Left ventricle myocardium inferior (tissue), 1 donor: ENCODE results near the gene ST6GALNAC4. TPM values are rescaled to one million over a fixed set of nuclear protein-coding genes. Genes with fewer than 3 reads are reported as not detected.
A peak's percentile ranks its signal among the peaks of the same experiment; 100 is the strongest.

ENCODE experiments used
- DNase-seq: peaks from one replicate; pipeline ENCODE4 v3.0.0-alpha.2; 2020
- H3K27ac ChIP-seq: fragments of 200-600 bp; replicated peaks from 2 replicates; pipeline ENCODE4 v1.8.0; 2021
- H3K27me3 ChIP-seq: fragments of 200-600 bp; 2 replicates; pipeline ENCODE4 v1.8.0; 2021; ENCODE audit warnings: low read depth
- H3K36me3 ChIP-seq: fragments of 200-600 bp; 2 replicates; pipeline ENCODE4 v1.8.0; 2021
- H3K4me1 ChIP-seq: fragments of 200-600 bp; 2 replicates; pipeline ENCODE4 v1.8.0; 2021
- H3K4me3 ChIP-seq: fragments of 200-600 bp; 2 replicates; pipeline ENCODE4 v1.8.0; 2021; ENCODE audit warnings: mild to moderate bottlenecking, moderate library complexity
- H3K9me3 ChIP-seq: fragments of 200-600 bp; replicated peaks from 2 replicates; pipeline ENCODE4 v1.8.0; 2021
- intact Hi-C: fragments of 100-400 bp; cut with micrococcal nuclease; formaldehyde crosslinking; loops from one replicate; pipeline ENCODE4 v1.11.0; 2022
- total RNA-seq: library from RNA; stranded (reverse); fragmentation: NEBNext Ultra II Directional; extraction: Animal tissue kit (Norgen Biotek cat#: 25700); gene quantifications from one replicate; pipeline ENCODE4 v1.2.1, GENCODE V29; 2021
- TF ChIP-seq, protein P1 (sequence below): fragments of 200-600 bp; IDR thresholded peaks from 2 replicates; pipeline ENCODE4 v1.8.0; 2021; ENCODE audit warnings: antibody characterized with exemption, mild to moderate bottlenecking, borderline replicate concordance
- donor health status: DM: no; HTN: yes; CAD: no; lungs with severe emphysema.

ST6GALNAC4 gene
- total RNA-seq, 1 donor from 2014 or later = 31.3 TPM

DNA sequence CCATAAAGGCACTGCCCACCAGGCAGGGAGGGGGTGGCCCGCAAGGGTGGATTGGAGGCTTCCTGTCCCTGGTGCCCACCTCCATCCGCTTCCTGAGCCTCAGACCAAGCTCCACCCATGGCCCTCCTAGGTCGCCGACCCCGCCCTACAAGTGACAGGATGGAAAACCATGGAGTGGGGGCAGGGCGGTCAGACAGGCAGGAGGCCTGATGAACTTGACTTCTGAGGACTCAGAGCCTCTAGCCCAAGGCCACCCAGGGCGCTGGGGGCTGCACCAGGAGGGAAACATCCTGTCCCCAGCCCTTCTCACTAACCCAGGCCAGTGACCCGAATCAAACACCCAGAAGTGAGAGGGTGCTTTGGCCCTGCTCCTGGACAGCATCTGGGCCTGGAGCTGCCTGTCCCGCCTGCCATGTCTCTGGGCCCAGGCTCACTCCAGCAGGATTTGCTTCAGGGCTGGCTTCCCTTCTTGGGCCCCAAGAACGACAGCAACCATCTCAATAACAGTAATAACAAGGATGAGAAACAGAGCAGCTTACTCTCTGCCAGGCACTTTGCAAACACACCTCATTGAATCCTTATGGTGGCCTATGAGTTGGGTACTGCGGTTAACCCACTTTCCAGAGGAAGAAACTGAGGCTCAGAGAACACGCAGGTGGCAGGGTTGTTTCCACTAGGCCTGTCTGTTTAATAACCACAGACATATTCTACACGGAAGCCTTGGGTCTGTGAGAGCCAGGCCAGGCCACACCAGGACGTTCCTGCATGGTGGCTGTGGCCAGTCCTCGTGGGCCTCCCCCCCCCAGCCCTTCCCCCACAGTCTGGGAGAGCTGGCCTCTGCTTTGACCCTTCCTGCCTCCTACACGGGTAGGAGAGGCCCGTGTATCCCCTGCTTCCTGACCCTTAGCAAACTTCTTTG, 13.0 kb downstream of the ST6GALNAC4 start:
- Histone ChIP-seq H3K4me3 (no peak overlapping the region), H3K4me1 (peaks cover 58% of the 10 kb centered on the region), H3K9me3 (no peaks in the 10 kb centered on the region), H3K36me3 (peaks cover 9% of the 10 kb centered on the region), H3K27me3 (no peaks in the 10 kb centered on the region), H3K27ac (peak overlapping the region; percentile 88)
- DNase-seq = peak; percentile 81
- intact Hi-C loops = no loop called here
- TF ChIP-seq, protein P1, sequence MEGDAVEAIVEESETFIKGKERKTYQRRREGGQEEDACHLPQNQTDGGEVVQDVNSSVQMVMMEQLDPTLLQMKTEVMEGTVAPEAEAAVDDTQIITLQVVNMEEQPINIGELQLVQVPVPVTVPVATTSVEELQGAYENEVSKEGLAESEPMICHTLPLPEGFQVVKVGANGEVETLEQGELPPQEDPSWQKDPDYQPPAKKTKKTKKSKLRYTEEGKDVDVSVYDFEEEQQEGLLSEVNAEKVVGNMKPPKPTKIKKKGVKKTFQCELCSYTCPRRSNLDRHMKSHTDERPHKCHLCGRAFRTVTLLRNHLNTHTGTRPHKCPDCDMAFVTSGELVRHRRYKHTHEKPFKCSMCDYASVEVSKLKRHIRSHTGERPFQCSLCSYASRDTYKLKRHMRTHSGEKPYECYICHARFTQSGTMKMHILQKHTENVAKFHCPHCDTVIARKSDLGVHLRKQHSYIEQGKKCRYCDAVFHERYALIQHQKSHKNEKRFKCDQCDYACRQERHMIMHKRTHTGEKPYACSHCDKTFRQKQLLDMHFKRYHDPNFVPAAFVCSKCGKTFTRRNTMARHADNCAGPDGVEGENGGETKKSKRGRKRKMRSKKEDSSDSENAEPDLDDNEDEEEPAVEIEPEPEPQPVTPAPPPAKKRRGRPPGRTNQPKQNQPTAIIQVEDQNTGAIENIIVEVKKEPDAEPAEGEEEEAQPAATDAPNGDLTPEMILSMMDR = no peak

DNA sequence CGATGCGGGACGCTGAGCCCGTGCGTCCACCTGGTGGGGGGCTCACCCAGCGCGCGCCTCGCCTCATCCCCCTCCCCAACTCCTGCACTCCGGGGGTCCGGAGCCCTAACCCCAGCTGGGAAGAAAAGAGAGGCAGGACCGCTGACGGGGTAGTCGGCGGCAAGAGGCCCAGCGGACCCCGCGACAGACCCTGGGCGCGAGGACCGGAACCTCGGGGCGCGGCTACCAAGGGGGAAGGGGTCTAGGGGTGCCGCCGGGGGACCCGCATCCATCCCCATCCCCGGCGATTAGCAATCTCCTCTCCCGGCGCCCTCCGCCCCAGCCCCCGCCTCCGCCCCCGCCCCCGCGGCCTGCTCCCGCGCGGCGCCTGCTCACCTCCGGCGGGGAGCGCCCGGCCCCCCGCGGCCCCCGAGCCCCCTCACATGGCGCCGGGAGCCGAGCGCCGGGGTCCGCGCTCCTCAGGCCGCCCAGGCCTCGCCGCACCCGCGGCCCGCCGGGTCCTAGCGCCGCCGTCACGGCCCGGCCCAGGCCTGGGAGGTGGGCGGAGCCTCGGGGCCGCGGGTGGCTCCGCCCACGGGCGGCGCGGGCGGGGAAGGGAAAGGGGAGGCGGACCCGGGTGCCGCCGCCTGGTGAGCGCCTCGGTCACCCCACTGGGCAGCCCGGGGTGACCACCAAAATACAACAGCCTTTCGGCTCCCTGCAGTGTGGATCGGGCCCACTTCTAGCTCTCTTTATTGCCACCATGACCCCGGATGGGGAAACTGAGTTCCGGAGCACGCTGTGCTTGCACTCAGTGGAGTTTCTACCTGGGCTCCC, 17.5 kb downstream of the ST6GALNAC4 start, which contains the start of gene ST6GALNAC6:
Gene ST6GALNAC6 (minus strand): TSS at position 476 of the 816 bp plus-strand sequence. CDS start 1,622 bp downstream, outside the sequence.
- H3K4me3 ChIP-seq = peak within 1 kb of the TSS; percentile 99
- H3K27ac ChIP-seq = peak within 1 kb of the TSS; percentile 95
- H3K27me3 ChIP-seq = no peaks in the 10 kb centered on the region
- DNase-seq = peak; percentile 77
- peaks cover 4% of the 10 kb centered on the region for H3K9me3 ChIP-seq
- H3K4me1 ChIP-seq = peaks cover 59% of the 10 kb centered on the region
- H3K36me3 ChIP-seq = peaks cover 18% of the 10 kb centered on the region
- TF ChIP-seq, protein P1 = peak; percentile 24
- intact Hi-C loops = no loop called here

DNA sequence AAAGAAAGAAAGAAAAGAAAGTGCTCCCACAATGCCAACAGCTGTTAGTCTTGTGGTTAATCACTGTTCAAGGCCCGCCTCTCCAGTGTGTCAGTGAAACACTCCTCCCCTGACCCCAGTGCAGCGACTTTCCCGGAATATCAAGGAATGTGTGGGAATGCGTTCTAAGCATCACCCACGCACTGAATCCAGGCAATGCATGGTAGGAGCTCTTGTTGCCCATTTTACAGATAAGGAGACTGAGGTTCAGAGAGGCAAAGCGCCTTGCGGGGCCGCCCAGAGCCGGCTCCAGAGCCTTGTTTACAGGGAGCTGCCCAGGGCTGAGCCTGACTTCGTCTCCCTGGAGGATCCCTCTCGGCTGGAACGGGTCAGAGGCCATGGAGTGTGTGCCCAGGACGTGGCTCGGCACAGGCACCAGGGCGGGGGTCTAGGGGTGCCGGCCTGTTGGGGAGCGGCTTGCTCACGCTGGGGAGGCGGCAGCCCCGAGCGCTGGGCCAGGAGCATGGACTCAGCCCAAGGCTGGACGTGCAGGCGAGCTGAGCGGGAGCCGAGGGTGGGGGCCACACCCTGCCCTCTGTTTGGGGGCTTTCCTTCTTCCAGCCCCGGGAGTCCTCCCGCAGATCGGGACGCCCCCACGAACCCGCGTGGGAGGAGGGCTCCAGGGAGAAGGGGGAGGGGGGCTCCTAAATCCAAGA, 18.3 kb downstream of the ST6GALNAC4 start:
- H3K27me3 ChIP-seq = no peaks in the 10 kb centered on the region
- H3K27ac ChIP-seq = peak overlapping the region; percentile 95
- TF ChIP-seq, protein P1 = no peak
- DNase-seq = no peak
- H3K9me3 ChIP-seq = peaks cover 7% of the 10 kb centered on the region
- H3K4me1 ChIP-seq = peaks cover 52% of the 10 kb centered on the region
- peaks cover 26% of the 10 kb centered on the region for H3K36me3 ChIP-seq
- H3K4me3 ChIP-seq = peak overlapping the region; percentile 99
- intact Hi-C loops = no loop called here

DNA sequence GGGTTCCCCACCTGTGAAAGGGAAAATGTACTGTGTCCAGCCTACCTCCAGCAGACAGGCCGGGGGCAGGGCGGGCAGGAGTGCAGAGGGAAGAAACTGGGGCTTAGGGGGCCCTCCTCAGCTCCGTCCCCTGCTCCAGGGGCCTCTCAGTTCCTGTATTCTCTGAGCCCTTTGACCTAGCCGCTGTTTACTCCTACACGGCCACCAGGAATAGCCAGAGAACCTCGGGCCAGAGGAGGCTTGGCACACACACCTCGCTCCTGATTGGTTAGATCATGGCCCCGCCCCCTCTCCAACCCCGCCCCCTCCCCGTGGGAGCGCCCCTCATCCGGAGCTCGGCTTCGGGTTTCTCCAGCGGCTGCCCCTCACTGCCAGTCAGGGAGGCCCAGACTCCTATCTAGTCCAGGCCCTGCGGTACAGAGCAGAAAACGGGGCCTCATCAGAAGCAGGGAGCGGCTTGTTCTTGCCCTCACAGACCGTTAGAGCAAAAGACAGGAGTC, 19.6 kb downstream of the ST6GALNAC4 start:
- peak; percentile 87 for DNase-seq
- TF ChIP-seq, protein P1 = no peak
- peaks cover 19% of the 10 kb centered on the region for H3K9me3 ChIP-seq
- H3K27ac ChIP-seq = peak overlapping the region; percentile 95
- no peaks in the 10 kb centered on the region for H3K27me3 ChIP-seq
- peak overlapping the region; percentile 99 for H3K4me3 ChIP-seq
- intact Hi-C loops = no loop called here
- peaks cover 43% of the 10 kb centered on the region for H3K4me1 ChIP-seq
- H3K36me3 ChIP-seq = peaks cover 39% of the 10 kb centered on the region
